ENCODE data around the gene FBXL22. TPM values are rescaled to one million over a fixed set of nuclear protein-coding genes. Genes with fewer than 3 reads are reported as not detected.

FBXL22 gene
- total RNA-seq, 1 donor from 2014 or later, result 0.45 TPM

GRCh38 chr15:63593705-63594671 is 3.2 kb upstream of the FBXL22 start:
- DNase-seq (ENCODE audit: low read depth), result peak; percentile 56

DNA sequence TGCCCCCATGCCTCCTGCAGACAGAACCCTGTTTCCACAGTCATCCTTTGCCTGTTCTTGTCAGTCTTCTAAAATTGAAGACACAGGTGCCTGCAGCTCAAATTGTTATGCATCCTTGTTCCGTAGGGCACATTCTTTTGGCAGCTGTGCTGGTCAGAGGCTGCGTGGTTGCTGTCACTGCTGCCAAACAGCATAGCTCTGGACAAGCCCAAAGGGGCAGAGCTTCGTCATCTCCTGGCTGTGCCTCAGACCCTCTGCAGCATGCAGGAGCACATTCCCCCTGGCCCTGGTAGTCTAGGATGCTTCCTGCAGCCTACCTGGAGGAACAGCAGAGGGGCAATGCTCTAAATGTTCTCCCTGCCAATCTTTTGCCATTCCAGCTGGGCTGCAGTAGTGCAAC is 2.1 kb upstream of the FBXL22 start:
- no peak for DNase-seq (ENCODE audit: low read depth)

- DNase-seq (ENCODE audit: low read depth), result no peak
Observed at GRCh38 chr15:63595688-63596087, 1.5 kb upstream of the FBXL22 start.

DNA sequence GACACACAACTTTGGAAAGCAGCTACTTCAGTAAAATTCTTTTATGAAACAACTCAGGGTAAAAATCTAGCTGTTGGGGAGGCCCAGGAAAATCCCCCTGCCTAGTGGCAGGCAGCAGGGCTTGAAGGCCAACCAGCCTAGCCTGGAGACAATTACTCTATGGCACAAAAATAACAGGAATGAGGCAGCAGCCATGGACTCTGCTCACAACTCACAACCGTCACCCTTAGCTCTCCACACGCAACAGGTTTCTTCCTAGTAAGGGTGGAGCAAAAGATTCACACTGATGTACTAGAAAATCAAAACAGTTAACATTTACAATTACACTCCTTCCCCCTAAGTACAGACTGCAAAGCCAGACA is 530 bp upstream of the FBXL22 start:
- no peak for DNase-seq (ENCODE audit: low read depth)

DNA sequence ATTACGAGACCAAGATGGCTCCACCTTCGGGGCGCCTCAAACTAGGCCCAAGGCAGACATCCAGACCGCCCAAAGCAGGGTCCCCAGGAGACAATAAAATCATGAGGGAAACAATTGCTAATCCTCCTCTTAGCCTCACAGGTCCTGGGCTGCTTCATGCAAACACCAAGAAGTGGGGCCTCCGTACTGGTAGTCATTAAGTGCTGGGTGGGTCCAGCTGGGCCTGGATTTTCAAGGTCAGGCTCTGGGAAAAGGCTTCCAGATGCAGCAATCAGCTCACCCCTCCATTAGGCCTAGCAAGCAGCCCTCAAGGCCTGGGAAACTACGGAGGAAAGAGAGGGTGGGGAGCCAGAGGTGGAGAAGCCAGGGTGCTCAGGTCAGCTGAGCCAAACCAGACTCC is 634 bp downstream of the FBXL22 start:
- no peak for DNase-seq (ENCODE audit: low read depth)

DNA sequence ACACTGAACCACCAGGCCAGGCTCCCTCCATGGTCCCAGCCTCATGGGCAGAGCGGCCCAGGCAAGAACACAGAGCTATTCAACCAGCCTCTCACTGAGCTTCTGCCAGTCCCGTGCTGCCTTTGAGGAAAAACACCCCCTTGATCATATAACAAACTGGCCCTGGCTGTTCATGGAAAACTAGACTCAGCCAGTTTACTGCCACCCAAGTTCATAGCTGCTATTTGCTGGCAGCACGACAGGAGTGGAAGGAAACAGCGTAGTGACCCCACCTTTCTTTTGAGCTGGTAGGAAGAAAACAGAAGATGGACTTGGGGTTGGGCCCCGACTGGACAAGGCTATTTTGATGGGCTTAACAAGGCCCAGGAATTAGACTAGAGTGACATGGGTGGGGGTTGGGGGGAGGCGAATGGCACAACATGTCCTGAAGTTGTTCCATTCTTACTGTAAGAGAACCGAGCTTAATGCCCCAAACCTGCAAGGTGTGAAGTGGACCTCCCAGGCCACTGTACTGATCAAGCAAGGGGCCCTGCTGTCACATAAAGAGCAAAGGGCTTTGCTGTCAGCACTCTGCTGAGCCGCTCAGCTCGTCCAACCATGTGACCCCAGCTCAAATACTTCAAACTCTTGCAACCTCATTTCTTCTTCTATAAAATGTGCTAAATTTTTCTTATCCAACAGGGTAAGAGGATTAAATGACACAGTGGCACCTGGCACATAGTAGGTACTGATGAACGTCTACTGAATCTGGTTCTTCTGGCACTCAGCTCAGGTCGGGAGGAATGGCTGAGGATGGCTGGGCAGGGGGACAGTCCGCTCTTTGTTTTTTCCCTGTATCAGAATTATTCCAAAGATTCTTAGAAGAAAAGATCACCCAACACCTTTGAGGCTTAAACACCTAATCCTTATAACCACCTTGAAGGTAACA is 1.6 kb downstream of the FBXL22 start:
- DNase-seq (ENCODE audit: low read depth), result peak; percentile 40

- DNase-seq (ENCODE audit: low read depth), result peak; percentile 50
Observed at GRCh38 chr15:63599401-63600000, 2.3 kb downstream of the FBXL22 start.

DNA sequence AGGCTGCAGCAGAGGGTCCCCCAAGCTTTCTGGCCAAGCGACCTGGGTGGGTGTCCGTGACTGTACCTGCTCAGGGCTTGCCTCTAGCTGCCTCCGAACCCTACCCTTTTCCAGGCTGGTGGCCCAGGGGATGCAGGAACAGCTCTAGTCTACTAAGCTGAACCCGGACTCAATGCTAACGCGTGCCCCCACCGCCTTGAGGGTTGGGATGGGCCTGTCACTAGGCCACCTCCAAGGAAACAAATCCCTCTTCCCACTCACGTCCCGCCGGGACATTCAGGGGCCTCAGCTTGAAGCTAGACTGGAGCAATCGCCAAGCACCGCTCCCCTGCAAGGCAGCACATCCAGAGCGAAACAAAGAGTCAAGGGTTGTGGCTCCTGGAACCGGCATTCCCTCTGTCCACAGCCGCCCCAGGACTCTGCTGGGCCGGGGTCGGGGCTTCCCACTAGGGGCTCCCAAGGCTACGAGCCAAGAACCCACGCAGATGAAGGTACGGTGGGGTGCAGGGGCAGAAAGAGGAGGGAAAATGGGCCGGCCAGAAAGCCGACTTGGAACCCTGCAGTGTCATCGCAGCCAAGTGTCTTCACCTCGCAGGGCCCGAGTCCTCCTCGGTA is 2.9 kb downstream of the FBXL22 start:
- no peak for DNase-seq (ENCODE audit: low read depth)

- peak; percentile 59 for DNase-seq (ENCODE audit: low read depth)
Observed at GRCh38 chr15:63600616-63601025, 3.4 kb downstream of the FBXL22 start.

- no peak for DNase-seq (ENCODE audit: low read depth)
Observed at GRCh38 chr15:63601026-63601703, 4.0 kb downstream of the FBXL22 start.

- no peak for DNase-seq (ENCODE audit: low read depth)
Observed at GRCh38 chr15:63601704-63602185, 4.6 kb downstream of the FBXL22 start.

DNA sequence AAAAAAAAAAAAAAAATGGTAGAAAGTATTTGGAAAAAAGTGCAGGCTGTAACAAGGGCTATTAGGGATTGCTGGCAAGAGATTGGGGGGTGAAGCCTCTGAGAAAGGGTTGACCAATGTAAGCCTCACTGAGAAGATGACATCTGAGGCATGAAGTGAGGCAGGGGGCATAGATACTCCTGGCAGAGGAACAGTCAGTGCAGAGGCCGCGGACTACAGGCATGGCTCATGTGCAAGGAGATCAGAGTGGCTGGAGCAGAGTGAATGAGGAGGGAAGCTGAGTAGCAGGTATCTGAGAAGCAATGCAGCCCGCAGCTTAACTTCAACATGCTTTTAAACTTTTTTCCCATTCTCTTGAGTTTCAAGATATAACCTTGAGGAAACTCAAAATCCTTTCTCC is 5.4 kb downstream of the FBXL22 start:
- no peak for DNase-seq (ENCODE audit: low read depth)

DNA sequence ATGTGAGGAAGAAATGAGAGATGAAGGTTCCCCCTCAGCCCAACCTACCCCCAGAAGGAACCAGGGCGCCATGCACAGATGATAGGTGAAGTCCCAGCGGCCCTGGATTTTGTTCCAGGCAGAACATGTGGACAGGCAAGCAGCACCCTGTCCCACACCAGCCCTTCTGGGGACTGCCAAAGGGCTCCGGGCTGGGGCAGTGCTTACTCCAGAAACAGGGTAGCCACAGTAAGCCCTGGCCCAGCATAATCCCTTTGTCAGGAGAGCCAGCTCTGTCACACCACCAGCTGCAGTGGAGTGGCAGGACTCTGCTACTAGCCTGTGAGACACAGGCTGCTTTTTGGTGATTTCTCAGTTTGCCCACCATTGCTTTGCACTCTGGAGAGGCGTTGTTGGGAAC is 6.3 kb downstream of the FBXL22 start:
- DNase-seq (ENCODE audit: low read depth), result no peak

DNA sequence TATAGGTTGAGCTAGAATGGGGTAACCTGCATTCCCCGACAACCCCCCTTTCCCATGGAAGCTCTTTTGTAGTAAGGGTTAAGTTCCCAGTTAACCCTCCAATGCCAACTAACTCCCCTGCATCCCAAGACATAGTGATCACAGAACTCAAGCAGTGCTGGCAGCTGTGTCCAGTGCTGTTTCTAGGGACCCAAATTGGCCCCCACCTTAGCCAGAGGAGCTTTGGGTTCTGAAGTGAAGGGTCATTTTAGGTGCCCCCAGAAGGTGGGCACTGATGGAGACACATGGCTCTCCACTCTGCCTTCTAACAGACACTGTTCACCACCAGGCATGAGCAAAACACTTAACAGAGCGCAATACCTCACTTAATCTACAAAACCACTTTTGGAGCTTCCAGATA is 7.1 kb downstream of the FBXL22 start:
- DNase-seq (ENCODE audit: low read depth), result no peak

DNA sequence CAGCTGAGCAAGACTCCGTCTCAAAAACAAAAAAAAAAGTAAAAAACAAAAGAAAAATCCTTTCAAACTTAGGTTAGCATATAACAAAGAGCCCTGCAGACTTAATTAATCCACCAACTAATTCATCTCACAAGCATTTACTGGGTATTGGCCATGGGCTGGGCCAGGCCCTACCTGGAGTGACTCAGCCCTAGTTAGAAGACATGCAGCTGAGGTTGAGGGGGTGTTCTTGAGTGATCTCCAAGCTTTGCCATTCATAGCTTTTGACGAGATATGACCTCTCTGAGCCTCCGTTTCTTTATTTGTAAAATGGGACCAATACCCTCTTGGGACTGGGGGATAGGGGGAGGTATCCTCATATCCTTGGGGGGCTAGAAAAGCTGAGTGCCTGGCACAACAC is 7.8 kb downstream of the FBXL22 start:
- no peak for DNase-seq (ENCODE audit: low read depth)

DNA sequence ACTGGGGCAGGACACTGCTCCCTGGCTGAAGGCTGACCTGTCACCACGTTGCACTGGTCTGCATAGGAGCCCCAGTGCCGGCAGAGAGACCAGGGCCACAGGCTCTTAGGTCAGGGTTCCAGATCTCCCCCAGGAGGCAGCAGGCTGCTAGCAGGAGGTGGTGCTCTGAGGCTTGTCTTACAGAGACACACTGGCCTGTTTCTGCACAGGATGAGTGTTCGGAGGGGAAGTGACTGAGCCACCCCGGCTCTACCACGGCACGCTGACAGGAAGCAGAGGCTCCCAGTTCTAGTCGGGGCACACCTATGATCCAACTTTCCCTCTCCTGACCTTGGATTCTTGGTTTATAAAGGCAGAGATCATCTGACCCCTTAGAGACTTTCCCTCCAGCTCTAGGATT is 8.6 kb downstream of the FBXL22 start:
- no peak for DNase-seq (ENCODE audit: low read depth)

DNA sequence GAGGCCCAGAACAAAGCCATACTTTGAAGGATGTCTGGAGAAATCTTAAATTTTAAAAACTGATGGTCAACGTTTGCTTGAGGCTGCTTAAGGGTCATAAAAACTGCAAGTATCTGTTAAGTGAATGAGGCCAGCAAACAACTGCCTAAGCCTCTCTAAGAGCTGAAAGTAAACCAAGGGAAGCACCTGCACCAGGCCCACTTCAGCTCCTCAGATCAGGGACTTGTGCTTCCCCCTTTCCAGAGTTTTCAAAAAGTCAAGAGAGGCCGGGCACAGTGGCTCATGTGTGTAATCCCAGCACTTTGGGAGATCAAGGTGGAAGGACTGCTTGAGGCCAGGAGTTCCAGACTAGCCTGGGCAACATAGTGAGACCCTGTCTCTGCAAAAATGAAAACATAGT is 9.1 kb downstream of the FBXL22 start:
- DNase-seq (ENCODE audit: low read depth), result no peak

GRCh38 chr15:63608989-63609388 is 11.8 kb downstream of the FBXL22 start:
- no peak for DNase-seq (ENCODE audit: low read depth)

GRCh38 chr15:63609448-63609847 is 12.3 kb downstream of the FBXL22 start:
- DNase-seq (ENCODE audit: low read depth), result no peak

GRCh38 chr15:63610209-63610841 is 13.1 kb downstream of the FBXL22 start:
- peak; percentile 91 for DNase-seq (ENCODE audit: low read depth)

DNA sequence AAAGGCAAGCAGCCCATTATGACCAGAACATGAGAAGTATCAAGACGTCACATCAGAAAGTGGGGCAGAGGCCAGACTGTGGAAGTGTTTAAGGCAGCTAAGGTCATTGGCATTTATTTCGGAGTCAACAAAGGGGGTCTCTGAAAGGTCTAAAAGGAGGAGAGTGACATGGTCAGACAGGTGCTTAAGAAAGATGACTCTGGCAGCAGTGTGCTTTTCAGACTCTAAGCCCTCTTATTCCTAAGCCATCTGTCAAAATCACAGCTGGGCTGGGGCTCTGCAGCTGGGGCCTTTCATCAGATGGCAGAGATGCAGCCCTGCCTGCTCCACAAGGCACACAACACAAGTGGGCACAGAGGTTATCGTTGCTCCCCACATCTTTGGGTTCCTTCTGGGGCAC is 14.0 kb downstream of the FBXL22 start:
- DNase-seq (ENCODE audit: low read depth), result no peak
